ENCODE measurements around the gene MCU. TPM values are rescaled to one million over a fixed set of nuclear protein-coding genes. Genes with fewer than 3 reads are reported as not detected.

Gene MCU
- total and polyA plus RNA-seq, 2 of the 8 experiments (the other 6 are each of a cell fraction or from before 2014, with no cell fraction given) = 51.6 to 62.2 TPM

GRCh38 chr10:72935361-72935760 is 243.4 kb downstream of the MCU start:
- Histone ChIP-seq H3K56ac (replicated peaks; ENCODE audit: insufficient read length, low read depth, low read length) (no peak overlapping the region), H3K36me3 (ENCODE audit: control insufficient read depth in 2 of 4, insufficient read depth in 4 of 4, low read length in 3 of 4) (no peaks in the 10 kb centered on the region), H2BK120ac (replicated peaks; ENCODE audit: low read depth, low read length) (no peak overlapping the region), H3K23ac (ENCODE audit: insufficient read length) (no peak overlapping the region), H2BK5ac (ENCODE audit: low read depth, low read length) (no peak overlapping the region), H4K8ac (ENCODE audit: extremely low read depth, insufficient read depth, low read length) (no peak overlapping the region), H2BK20ac (ENCODE audit: low read length) (no peak overlapping the region), H4K20me1 (replicated peaks in 1 of 2; ENCODE audit: control insufficient read depth in 1 of 2, insufficient read depth in 2 of 2, low read length in 2 of 2) (no peaks in the 10 kb centered on the region), H2BK12ac (ENCODE audit: low read depth, low read length) (no peak overlapping the region), H3K18ac (ENCODE audit: extremely low read depth, low read length) (no peak overlapping the region), H3K4me2 (ENCODE audit: insufficient read depth in 1 of 2, low read depth in 2 of 2, low read length in 2 of 2) (no peak overlapping the region), H2AFZ (ENCODE audit: low read length) (no peak overlapping the region), H3K14ac (ENCODE audit: insufficient read length) (no peak overlapping the region), H3K4me1 (replicated peaks in 1 of 4; ENCODE audit: control insufficient read depth in 3 of 4, insufficient read depth in 4 of 4, low read length in 3 of 4) (no peaks in the 10 kb centered on the region), H3K79me2 (ENCODE audit: control insufficient read depth in 1 of 2, insufficient read depth in 2 of 2, low read length in 2 of 2) (no peaks in the 10 kb centered on the region), H2AK5ac (ENCODE audit: low read depth, low read length) (no peak overlapping the region), H3K4ac (replicated peaks; ENCODE audit: insufficient read length, low read depth, low read length) (no peak overlapping the region), H4K5ac (ENCODE audit: insufficient read length, low read depth, low read length) (no peak overlapping the region), H4K91ac (replicated peaks; ENCODE audit: insufficient read length, low read length) (no peak overlapping the region), H3K79me1 (ENCODE audit: low read depth, low read length) (no peaks in the 10 kb centered on the region), H3K27me3 (replicated peaks in 1 of 4; ENCODE audit: control insufficient read depth in 3 of 4, extremely low read depth in 1 of 4, insufficient read depth in 3 of 4, low read length in 3 of 4) (no peaks in the 10 kb centered on the region), H3K23me2 (ENCODE audit: low read depth, low read length) (no peaks in the 10 kb centered on the region), H3K27ac (ENCODE audit: low read depth, low read length) (no peak overlapping the region), H3K9me3 (ENCODE audit: insufficient read depth in 2 of 2, low read depth in 1 of 2, low read length in 1 of 2) (no peaks in the 10 kb centered on the region), H2BK15ac (ENCODE audit: low read length) (no peak overlapping the region), H3K4me3 (ENCODE audit: extremely low read depth in 1 of 4, insufficient read depth in 2 of 4, low read depth in 3 of 4, low read length in 4 of 4) (no peak overlapping the region), H3K9ac (replicated peaks in 1 of 4; ENCODE audit: extremely low read depth in 1 of 4, low read depth in 3 of 4, low read length in 3 of 4) (no peak overlapping the region)
- DNase-seq (ENCODE audit: low read depth in 1 of 2, low spot score in 2 of 2) (no peak), FAIRE-seq (no peak)
- ChIA-PET POLR2A (ENCODE audit: partially characterized antibody) (interaction anchor here (2.2 kb wide), 1 partner anchor 19 kb away, joined by 6 read pairs; the partner anchor contains the start of gene PLA2G12B), CTCF (ENCODE audit: partially characterized antibody) (interaction anchor here (0.6 kb wide), 1 partner anchor 142 kb away, joined by 3 read pairs; no protein-coding TSS in a partner anchor)
- 92% methylated on average over 6 of the region's 6 CpGs; no CpG with 5 or more reads in 1 of the 2 experiments for WGBS, 2 experiments (ENCODE audit: extremely low coverage in 1 of 2, insufficient coverage in 1 of 2, insufficient read length in 1 of 2, insufficient replicate concordance in 2 of 2, low coverage in 1 of 2, low lambda C conversion rate in 2 of 2, missing lambda C conversion rate in 1 of 2)
- TF ChIP-seq EP300 (IDR thresholded peaks at IDR 0.05; ENCODE audit: borderline replicate concordance in 1 of 2, low read depth in 2 of 2, low read length in 2 of 2) = no peak
- TF ChIP-seq NANOG (IDR thresholded peaks at IDR 0.05; ENCODE audit: insufficient read depth, low read depth, low read length, poor library complexity, severe bottlenecking) = no peak
- no peak for TF ChIP-seq SP1 (IDR thresholded peaks at IDR 0.05; ENCODE audit: low read depth, low read length)
- TF ChIP-seq CBX8 (IDR thresholded peaks at IDR 0.05; ENCODE audit: borderline replicate concordance, low read depth, low read length) = no peak
- TF ChIP-seq MAFK (IDR thresholded peaks at IDR 0.05; ENCODE audit: low read depth, low read length) = no peak
- no peak for TF ChIP-seq ASH2L (IDR thresholded peaks at IDR 0.05; ENCODE audit: low read length)
- TF ChIP-seq TEAD4 (IDR thresholded peaks at IDR 0.05; ENCODE audit: low read depth, low read length) = no peak
- TF ChIP-seq ATF2 (IDR thresholded peaks at IDR 0.05; ENCODE audit: low read length) = no peak
- no peak for TF ChIP-seq E2F6 (IDR thresholded peaks at IDR 0.05)
- no peak for TF ChIP-seq TBP (IDR thresholded peaks at IDR 0.05; ENCODE audit: low read depth, low read length)
- no peak for TF ChIP-seq GABPA (IDR thresholded peaks at IDR 0.05; ENCODE audit: borderline replicate concordance, insufficient read depth, low read length)
- no peak for TF ChIP-seq JUND (IDR thresholded peaks at IDR 0.05; ENCODE audit: low read length)
